ENCODE data around the gene NDST1. TPM values are rescaled to one million over a fixed set of nuclear protein-coding genes. Genes with fewer than 3 reads are reported as not detected.

The NDST1 gene
- total RNA-seq, 6 donors from 2014 or later: 81.7 to 265 (median 166) TPM

- TF ChIP-seq POLR2A (IDR thresholded peaks at IDR 0.05) (no peak), POLR2AphosphoS5 (IDR thresholded peaks at IDR 0.05) (no peak), CTCF (IDR thresholded peaks at IDR 0.05) (no peak), EP300 (IDR thresholded peaks at IDR 0.05) (no peak)
- no peak overlapping the region for H3K27ac ChIP-seq
- ATAC-seq (ENCODE audit: low FRiP score in 2 of 2) (no peak), DNase-seq (no peak)
- H3K4me3 ChIP-seq: no peak overlapping the region
- peaks cover 0 to 14% (median 2%) of the 10 kb centered on the region in 4 donors for H3K36me3 ChIP-seq
- H3K4me1 ChIP-seq: peaks cover 0 to 7% (median 4%) of the 10 kb centered on the region in 4 donors
- WGBS, 2 donors: 61 to 69% methylated on average over 2 of the region's 2 CpGs
- no peaks in the 10 kb centered on the region for H3K9me3 ChIP-seq
- H3K27me3 ChIP-seq: no peaks in the 10 kb centered on the region
Observed at GRCh38 chr5:150561192-150561512, 53.2 kb downstream of the NDST1 start.

- ATAC-seq (ENCODE audit: low FRiP score in 2 of 2): no peak
- 64 to 82% methylated on average over 4 of the region's 4 CpGs for WGBS, 2 donors
Observed at GRCh38 chr5:150561571-150562275, 53.8 kb downstream of the NDST1 start.

GRCh38 chr5:150562832-150563231 lies 54.9 kb downstream of the NDST1 start:
- DNase-seq (no peak), ATAC-seq (ENCODE audit: low FRiP score in 2 of 2) (no peak)
- Histone ChIP-seq H3K27me3 (no peaks in the 10 kb centered on the region), H3K9me3 (no peaks in the 10 kb centered on the region), H3K4me1 (peaks cover 6 to 14% (median 14%) of the 10 kb centered on the region in 4 donors), H3K4me3 (no peak overlapping the region), H3K27ac (no peak overlapping the region), H3K36me3 (no peaks in the 10 kb centered on the region)
- WGBS, 2 donors: 46 to 63% methylated on average over 2 of the region's 2 CpGs
- TF ChIP-seq CTCF (IDR thresholded peaks at IDR 0.05): peak in 5 of 6 experiments; percentile 27 to 74 (median 66)
- no peak for TF ChIP-seq EP300 (IDR thresholded peaks at IDR 0.05)

More at GRCh38 chr5:150561571-150562275, 53.8 kb downstream of the NDST1 start:
- no peak for DNase-seq
- peaks cover 3 to 8% (median 4%) of the 10 kb centered on the region in 4 donors for H3K4me1 ChIP-seq
- no peak overlapping the region for H3K27ac ChIP-seq
- H3K36me3 ChIP-seq: peaks cover 0 to 8% (median 0%) of the 10 kb centered on the region in 4 donors
- no peak for TF ChIP-seq POLR2A (IDR thresholded peaks at IDR 0.05)
- TF ChIP-seq CTCF (IDR thresholded peaks at IDR 0.05): no peak
- no peak for TF ChIP-seq POLR2AphosphoS5 (IDR thresholded peaks at IDR 0.05)
- TF ChIP-seq EP300 (IDR thresholded peaks at IDR 0.05): no peak
- no peaks in the 10 kb centered on the region for H3K27me3 ChIP-seq
- H3K4me3 ChIP-seq: no peak overlapping the region
- no peaks in the 10 kb centered on the region for H3K9me3 ChIP-seq

- no peaks in the 10 kb centered on the region for H3K27me3 ChIP-seq
- H3K27ac ChIP-seq: no peak overlapping the region
- WGBS, 2 donors: 100% methylated on average over 1 of the region's 1 CpG
- H3K36me3 ChIP-seq: no peaks in the 10 kb centered on the region
- ATAC-seq (ENCODE audit: low FRiP score in 2 of 2) (no peak), DNase-seq (no peak)
- H3K4me3 ChIP-seq: no peak overlapping the region
- TF ChIP-seq CTCF (IDR thresholded peaks at IDR 0.05) (no peak), POLR2AphosphoS5 (IDR thresholded peaks at IDR 0.05) (no peak), POLR2A (IDR thresholded peaks at IDR 0.05) (no peak), EP300 (IDR thresholded peaks at IDR 0.05) (no peak)
- no peaks in the 10 kb centered on the region for H3K9me3 ChIP-seq
- H3K4me1 ChIP-seq: peaks cover 9 to 18% (median 11%) of the 10 kb centered on the region in 4 donors
Observed at GRCh38 chr5:150565868-150566267, 57.9 kb downstream of the NDST1 start.
